Astrocyte of the spinal cord (primary cell): ENCODE measurements around the gene ALPG.
"Not testable (repeated sequence)": the region's sequence is repeated elsewhere in the genome, so short reads cannot be mapped to it uniquely, and the experiment has no call there.

Source experiments
- DNase-seq: peaks from one replicate; pipeline ENCODE4 v3.0.0; 2011; ENCODE audit warnings: low read depth, low spot score
- H3K4me3 ChIP-seq: 2 replicates; pipeline ENCODE4 v1.5.1; 2011; ENCODE audit warnings: low read depth, mild to moderate bottlenecking, low read length, moderate library complexity
- in situ Hi-C: cut with HindIII; loops from 2 replicates; pipeline ENCODE4 v1.10.0; 2017; ENCODE audit warnings: low sequenced_read_pairs
- TF ChIP-seq, protein P1 (sequence below): IDR thresholded peaks from 2 replicates; pipeline ENCODE4 v1.5.1; 2012; ENCODE audit warnings: low read depth, mild to moderate bottlenecking, low read length, inconsistent platforms

Gene ALPG

DNA sequence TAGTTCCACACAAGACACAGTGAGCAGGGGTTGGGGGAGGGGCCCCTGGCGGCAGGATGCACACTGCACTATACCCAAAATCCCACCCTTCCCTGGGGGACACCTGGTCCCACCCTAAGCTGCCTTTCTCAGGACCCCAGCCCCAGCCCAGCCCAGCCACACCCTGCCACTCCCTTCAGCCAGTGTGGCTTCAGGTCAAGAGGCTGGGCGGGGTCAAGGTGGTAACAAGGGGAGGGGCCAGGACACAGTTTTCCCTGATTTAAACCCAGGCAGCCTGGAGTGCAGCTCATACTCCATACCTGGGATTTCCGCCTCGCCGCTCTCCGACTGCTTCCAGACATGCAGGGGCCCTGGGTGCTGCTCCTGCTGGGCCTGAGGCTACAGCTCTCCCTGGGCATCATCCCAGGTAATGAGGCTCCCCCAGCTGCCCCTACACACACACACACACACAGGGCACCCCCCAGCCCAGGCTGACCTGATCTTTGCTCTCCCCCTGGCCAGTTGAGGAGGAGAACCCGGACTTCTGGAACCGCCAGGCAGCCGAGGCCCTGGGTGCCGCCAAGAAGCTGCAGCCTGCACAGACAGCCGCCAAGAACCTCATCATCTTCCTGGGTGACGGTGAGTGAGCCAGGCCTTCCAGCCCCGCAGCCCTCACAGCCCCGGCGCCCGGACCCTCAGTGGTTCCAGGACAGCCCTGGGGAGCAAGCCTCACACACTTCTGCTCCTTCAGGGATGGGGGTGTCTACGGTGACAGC is at the start of gene ALPG:
Gene ALPG, plus strand, starts transcription at position 289 of the 755 bp plus-strand sequence. Its CDS starts 51 bp downstream, at position 340.
- no peak for DNase-seq
- in situ Hi-C loops: no loop called here
- no peak within 1 kb of the TSS for H3K4me3 ChIP-seq
- TF ChIP-seq, protein P1, sequence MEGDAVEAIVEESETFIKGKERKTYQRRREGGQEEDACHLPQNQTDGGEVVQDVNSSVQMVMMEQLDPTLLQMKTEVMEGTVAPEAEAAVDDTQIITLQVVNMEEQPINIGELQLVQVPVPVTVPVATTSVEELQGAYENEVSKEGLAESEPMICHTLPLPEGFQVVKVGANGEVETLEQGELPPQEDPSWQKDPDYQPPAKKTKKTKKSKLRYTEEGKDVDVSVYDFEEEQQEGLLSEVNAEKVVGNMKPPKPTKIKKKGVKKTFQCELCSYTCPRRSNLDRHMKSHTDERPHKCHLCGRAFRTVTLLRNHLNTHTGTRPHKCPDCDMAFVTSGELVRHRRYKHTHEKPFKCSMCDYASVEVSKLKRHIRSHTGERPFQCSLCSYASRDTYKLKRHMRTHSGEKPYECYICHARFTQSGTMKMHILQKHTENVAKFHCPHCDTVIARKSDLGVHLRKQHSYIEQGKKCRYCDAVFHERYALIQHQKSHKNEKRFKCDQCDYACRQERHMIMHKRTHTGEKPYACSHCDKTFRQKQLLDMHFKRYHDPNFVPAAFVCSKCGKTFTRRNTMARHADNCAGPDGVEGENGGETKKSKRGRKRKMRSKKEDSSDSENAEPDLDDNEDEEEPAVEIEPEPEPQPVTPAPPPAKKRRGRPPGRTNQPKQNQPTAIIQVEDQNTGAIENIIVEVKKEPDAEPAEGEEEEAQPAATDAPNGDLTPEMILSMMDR: no peak

DNA sequence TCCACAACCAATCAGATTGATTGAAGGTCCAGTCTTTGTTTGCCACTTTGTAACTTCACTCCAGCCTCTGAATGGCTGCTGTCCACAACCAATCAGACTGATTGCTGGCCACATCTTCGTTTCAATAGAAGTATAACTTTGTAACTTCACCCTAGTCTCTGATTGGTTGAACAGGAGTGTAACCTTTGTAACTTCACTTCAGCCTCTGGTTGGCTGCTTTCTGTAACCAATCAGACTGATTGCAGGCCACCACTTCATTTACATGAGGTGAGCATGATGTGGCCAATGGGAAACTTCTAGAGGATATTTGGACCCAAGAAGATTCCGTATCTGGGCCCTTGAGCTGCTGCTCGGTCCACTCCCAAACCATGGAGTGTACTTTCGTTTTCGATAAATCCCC is 45.0 kb upstream of the ALPG start:
- no peak for DNase-seq
- in situ Hi-C loops: no loop called here
- TF ChIP-seq, protein P1: no peak
- no peak overlapping the region for H3K4me3 ChIP-seq

DNA sequence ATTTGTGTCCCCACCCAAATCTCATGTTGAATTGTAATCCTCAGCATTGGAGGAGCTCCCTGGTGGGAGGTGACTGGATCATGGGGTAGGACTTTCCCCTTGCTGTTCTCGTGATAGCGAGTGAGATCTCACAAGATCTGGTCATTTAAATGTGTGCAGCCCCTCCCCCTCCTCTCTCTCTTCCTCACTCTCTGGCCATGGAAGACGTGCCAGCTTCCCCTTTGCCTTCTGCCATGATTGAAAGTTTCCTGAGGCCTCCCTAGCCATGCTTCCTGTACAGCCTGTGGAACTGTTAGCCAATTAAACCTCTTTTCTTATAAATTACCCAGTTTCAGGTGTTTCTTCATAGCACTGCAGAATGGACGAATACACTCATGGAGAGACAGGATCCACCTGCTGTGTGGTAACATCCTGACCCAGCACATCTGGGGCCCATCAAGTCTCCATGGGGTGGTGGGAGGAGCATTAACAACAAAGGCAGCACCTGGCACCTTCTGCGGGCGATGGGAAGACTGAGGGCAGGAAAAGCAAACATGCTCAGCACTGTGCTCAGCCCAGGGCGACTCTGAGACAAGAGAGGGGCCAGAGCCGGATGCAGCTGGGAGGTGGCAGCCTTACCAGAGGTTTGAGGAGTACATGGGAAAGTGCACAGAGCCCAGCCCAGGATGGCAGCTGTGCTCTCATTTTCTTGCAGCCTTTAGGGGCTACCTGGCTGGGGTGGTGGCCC is 44.3 kb upstream of the ALPG start:
- in situ Hi-C loops: no loop called here
- H3K4me3 ChIP-seq: no peak overlapping the region
- TF ChIP-seq, protein P1: no peak
- DNase-seq: no peak

DNA sequence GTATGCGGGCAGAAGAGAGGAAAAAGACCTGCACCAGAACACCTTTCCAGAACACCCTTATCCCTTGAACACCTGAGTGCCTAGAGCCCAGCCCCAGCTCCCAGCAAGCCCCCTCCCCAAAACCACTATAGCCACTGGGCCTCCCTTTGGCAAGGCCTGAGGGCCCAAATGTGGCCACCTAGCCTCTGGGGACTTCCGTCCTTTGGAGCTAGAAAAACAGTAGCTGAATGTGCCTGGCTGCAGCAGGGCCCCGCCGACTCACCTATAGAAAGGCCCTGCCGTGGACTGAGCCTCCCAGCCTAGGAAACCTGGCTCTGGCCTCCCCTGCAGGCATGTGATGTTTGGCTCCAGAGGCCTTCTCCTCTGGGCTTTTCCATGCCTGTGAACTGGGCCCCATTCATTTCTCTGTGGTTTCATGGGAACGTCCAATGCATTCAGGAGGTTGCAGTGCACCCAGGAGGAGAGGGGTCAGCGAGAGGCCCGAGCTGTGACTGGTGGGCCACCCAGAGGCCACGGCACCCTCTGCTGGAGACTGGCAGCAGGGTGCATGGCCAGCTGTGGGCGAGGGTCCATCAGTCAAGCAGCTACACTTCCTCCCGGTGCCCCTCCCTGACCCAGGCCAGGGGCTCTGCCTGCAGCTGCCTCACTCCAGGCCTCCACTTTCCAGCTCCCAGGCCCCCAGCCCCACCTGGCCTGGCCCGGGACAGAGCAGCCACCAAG is 43.4 kb upstream of the ALPG start:
- H3K4me3 ChIP-seq, in situ Hi-C loops, DNase-seq: not testable (repeated sequence)

DNA sequence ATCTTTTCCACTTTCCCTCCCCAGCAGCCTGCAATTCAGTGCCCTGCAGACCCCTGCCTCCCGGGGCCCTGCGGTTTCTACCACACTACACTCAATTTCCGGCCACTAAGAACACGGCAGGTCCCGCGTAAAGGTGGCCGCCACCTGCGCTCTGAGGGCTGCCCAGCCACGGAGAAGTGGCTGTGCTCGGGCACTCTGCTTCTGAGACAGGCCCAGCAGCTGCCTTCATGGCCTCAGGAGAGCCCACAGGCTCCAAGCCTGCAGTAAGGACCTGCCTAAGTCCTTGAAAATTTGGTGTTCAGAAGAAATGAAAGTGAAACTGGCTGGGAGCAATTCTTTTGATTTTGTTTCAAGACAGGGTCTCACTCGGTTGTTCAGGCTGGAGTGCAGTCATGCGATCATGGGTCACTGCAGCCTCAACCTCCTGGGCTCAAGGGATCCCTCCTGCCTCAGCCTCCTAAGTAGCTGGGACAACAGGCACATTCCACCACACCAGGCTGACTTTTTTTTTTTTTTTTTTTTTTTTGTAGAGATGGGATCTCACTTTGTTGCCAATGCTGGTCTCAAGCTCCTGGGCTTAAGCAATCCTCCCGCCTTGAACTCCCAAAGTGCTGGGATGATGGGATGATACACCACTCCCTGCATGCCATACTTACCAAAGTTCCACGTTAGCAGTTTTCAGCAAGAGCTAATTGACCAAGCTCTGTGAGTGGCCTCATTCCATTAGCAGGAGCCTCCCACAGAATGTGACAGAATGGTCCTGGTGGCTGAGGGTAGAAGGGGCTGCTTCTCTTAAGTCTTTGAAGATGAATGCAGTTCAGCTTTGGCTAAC is 42.6 kb upstream of the ALPG start:
- H3K4me3 ChIP-seq: no peak overlapping the region
- in situ Hi-C loops: no loop called here
- peak; percentile 14 for DNase-seq
- TF ChIP-seq, protein P1: no peak

DNA sequence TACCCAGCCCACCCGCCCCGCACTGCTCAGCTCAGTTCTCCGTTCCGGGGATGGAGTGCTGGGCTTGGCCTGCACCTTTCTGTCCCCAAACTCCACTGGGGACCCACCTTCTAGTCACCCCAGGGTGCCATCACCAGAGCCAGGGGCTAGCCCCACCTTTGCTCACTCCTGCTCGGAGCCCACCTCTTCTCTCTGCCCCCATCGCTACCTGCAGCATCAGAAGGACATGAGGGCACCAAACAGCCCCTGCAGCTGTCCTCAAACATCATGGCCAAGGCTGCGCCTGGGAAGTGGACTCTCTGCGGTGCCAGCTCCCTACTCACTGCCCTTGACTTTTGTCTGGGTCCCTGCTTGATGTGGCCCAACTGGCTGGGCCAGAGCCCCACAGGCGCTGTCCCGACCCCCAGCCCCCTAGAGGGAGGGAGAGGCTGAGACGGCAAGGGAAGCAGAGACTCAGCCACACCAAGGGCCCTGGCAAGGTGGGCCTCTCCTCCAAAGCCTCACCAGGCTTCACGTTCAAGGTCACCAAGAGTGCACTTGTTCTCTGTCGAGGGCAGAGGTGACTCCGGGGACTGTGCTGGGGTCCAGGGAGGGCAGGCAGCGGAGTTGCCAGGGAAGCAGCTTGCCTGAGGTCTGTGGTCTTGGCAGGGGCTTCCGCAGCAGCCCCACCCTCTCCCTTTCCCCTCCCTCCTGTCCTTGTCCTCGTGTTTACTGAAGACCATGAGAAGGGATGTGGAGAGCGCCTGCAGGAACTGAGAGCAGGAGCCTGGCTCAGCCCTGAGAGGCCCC is 41.6 kb upstream of the ALPG start:
- DNase-seq, H3K4me3 ChIP-seq, in situ Hi-C loops: not testable (repeated sequence)
